Measurements from ENCODE around the gene KCNT1.

DNA sequence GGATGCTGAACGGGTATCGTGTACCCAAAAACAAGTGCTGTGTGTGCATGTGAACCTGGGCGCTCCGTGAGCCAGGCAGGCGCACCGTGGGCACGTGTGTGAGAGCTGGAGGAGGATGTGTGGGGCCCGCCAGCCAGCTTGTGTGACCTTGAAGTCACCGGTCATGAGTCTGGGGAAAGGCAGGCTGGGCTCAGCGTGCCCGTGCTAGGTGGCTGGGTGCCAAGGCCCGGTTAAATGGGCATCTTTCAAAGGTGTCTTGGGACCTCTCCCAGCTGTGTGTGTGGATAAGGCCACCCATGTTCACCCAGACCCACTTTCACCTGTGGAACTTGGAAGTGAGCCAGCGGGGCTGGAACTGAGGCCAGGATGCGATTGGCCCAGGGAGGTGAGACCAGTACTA, 3.4 kb downstream of the KCNT1 start:
- TF ChIP-seq, protein P1, sequence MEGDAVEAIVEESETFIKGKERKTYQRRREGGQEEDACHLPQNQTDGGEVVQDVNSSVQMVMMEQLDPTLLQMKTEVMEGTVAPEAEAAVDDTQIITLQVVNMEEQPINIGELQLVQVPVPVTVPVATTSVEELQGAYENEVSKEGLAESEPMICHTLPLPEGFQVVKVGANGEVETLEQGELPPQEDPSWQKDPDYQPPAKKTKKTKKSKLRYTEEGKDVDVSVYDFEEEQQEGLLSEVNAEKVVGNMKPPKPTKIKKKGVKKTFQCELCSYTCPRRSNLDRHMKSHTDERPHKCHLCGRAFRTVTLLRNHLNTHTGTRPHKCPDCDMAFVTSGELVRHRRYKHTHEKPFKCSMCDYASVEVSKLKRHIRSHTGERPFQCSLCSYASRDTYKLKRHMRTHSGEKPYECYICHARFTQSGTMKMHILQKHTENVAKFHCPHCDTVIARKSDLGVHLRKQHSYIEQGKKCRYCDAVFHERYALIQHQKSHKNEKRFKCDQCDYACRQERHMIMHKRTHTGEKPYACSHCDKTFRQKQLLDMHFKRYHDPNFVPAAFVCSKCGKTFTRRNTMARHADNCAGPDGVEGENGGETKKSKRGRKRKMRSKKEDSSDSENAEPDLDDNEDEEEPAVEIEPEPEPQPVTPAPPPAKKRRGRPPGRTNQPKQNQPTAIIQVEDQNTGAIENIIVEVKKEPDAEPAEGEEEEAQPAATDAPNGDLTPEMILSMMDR (IDR thresholded peaks at IDR 0.05) = no peak
- no peak for TF ChIP-seq POLR2A (IDR thresholded peaks at IDR 0.05)

Measured in thyroid gland (tissue), 4 donors.